GM19455 (cell line): Measurements from ENCODE around the gene PCNX2.
"Not testable (repeated sequence)": the region's sequence is repeated elsewhere in the genome, so short reads cannot be mapped to it uniquely, and the experiment has no call there.

ENCODE experiments used
- ATAC-seq: cut with Tn5 transposase; IDR thresholded peaks from one replicate; pipeline ENCODE4 v1.9.1; 2021; ENCODE audit not compliant: unreplicated experiment

Gene PCNX2

DNA sequence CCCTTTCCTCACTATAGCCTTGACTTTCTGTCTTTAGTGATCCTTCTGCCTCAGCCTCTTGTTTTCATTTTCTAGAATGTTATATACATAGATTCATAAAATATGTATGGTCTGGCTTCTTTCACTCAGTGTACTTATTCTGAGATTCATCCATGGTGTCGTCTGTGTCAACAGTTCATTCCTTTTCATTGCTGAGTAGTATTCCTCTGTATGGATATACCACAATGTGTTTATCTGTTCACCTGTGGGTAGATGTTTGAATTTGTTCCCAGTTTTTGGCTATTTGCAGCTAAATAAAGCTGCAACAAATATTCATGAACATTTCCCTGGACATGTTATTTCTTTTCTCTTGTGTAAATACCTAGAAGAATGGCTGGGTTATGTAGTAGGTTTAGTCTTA, 131.8 kb downstream of the PCNX2 start:
- no peak for ATAC-seq

DNA sequence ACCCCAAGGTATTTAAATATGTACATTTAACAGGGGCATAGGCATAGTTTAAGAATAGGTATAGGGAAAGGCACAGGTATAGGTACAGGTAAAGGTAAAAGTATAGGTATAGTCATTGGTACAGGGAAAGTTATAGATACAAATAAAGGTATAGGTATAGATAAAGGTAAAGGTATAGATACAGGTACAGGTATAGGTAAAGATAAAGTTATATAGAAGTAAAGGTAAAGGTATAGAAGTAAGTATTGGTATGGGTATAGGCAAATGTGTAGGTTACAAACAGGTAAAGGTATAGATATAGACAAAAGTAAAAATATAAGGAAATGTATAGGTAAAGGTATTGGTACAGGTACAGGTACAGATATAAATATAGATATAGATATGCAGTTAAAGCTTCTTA, 137.2 kb downstream of the PCNX2 start:
- ATAC-seq = no peak

GRCh38 chr1:233157245-233157644, 138.3 kb downstream of the PCNX2 start:
- ATAC-seq = no peak

DNA sequence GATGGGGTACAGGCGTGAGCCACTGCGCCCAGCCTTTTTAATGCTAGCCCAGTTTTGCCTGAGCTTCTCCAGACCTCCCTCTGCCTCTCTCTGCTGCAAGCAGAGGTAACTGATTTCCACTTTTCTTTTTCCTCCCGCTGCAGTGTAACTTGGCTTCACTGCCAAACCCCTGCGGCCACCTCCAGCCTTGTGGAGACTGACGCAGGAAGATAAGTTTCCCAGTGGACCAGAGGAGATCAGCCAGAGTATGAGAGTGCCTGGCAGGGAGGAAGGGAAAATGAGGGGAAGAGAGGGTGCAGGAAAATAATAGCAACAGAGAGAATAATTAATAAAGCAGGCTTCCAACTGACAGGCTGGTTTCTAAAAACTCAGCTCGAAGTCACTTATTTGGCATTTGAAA, 143.7 kb downstream of the PCNX2 start:
- no peak for ATAC-seq

DNA sequence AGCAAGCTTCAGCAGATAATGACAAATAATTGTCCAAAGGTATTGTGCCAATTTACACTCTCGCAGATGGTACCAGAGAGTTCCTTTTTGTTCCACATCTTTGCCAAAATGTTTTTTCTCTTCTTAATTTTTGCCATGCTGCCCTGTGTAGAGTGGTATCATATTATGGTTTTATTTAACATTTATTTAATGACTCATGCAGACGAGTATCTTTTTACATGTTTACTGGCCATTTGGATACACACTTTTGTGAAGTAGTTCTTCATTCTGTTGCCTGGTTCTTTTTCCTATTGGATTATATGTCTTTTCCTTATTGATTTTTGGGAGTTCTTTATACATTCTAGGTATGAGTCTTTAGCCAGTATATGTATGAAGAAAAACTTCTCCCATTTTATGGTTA, 151.1 kb downstream of the PCNX2 start:
- no peak for ATAC-seq

DNA sequence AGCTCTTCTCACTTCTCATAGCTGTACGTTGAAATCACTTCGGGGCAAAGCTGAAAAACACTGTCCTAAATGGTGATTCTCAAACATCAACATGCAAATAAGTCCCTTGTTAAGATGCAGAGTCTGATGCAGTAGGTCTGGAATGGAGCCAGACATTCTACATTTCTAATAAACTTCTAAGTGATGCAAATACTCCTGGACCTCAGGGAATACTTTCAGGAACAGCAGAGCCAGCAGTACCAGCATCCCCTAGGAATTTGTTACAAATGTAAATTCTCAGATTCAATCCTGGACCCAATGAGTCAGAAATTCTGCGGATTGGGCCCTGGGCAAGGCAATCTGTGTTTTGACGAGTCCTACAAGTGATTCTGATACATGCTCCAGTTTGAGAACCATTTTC, 152.3 kb downstream of the PCNX2 start:
- no peak for ATAC-seq

DNA sequence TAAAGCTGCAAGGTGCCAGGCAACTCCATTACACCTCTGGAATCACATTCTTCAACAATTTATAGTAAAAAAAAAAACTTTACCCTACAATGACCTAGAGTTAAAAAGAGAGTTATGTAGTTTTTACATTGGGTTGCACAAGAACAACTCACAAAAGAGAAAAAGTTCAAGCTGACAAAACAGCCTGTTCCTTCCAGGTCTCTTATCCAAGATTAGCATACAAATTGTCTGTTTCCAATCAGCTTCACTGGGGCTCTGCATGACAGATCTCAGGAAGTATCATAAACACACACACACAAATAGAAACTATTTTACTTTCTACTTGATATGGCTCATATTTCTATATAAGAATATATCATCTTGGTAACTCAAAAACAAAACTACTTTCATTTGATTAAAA, 154.6 kb downstream of the PCNX2 start:
- no peak for ATAC-seq

- ATAC-seq = no peak
Observed at GRCh38 chr1:233140499-233140898, 155.0 kb downstream of the PCNX2 start.

DNA sequence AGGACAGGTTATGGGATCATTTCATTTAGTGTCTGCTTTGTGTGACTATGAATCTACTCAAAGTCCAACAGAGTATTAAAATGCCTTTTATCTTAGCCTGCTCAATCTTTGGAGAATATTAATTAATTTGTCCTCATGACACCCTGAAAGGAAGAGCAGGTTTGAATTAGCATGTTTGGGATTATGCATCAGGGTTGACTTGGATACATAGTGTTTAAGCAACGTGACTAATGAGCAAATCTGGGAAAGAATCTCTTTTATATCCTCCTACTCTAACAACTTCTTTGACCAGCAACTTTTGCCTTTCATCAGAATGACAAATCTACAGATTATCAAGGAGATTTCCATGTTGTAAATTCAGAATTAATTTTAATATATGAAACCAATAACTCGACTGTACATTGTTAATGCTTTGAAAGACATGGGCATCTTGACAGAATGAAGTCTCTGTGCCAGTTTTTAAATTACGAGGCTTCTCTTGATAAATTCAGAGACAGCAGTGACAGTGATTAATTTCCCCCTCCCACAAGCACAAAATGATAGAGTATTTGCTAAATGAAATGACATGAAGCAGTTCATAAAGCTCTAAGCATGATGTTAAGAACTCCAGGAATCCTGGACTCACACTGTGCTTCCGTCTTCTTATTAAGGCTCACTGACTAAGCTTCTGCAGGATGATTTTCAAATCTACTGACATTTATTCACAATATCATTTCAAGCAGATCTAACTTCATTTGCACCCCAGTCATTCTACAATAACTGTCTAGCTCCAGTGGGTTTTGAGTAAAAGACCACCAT, 156.5 kb downstream of the PCNX2 start:
- ATAC-seq = no peak

GRCh38 chr1:233135833-233136232, 159.7 kb downstream of the PCNX2 start:
- no peak for ATAC-seq

DNA sequence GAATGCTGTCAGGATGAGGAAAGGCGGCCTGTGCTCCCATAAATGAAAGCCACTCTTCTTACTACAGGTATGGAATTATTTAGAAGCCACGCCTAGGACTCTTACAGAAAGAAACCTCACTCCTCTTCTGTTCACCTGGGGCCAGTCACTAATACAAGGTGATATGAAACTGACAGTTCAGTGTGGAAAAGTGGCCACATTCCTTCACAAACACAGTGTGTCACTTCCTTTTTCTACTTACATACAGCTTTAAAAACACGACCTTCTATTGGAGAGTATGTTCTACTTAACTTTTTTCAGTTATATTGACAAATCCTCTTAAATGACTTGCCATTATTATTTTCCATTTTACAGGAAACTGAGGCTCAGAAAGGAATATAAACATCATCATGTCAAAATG, 163.1 kb downstream of the PCNX2 start:
- ATAC-seq = no peak

GRCh38 chr1:233129031-233129430, 166.5 kb downstream of the PCNX2 start:
- ATAC-seq = not testable (repeated sequence)

- no peak for ATAC-seq
Observed at GRCh38 chr1:233127157-233127556, 168.4 kb downstream of the PCNX2 start.

DNA sequence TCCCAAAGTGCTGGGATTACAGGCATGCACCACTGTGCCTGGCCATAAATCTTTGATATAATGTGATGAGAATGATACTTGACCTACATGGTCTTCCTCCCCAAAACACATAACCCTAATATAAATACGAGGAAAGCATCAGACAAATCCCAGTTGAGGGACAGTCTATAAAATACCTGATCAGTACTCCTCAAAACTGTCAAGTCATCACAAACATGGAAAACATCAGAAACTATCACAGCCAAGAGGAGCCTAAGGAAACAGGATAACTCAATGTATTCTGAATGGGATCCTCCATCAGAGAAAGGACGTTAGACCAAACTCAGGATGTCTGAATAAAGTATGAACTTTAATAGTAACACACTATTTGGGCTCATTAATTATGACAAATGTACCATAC, 172.7 kb downstream of the PCNX2 start:
- no peak for ATAC-seq

DNA sequence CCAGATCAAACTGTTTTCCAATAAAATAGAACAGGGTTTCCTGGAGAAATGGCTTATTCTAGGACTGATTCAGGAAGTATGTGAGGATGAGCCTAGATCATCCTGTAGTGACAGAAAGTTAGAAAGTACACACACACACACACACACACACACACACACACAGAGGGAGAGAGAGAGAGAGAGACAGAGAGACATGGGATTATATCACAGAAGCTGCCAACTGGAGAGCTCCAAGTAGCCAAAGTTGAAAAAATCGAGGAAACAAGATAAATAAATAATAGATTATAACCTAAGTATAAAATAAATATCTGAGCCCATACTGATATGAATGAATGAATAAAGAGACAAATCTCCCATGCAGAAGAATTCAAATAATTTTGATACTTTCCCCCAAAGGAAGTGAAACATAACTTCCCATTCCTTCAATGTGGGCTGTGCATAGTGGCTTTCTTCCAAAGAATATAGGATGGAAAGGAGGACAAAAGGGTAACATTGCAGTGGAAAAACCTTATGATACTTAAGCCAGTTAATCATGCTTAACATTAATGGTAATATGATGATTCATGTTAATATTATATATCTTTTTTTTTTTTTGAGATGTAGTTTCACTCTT, 173.5 kb downstream of the PCNX2 start:
- ATAC-seq = no peak

DNA sequence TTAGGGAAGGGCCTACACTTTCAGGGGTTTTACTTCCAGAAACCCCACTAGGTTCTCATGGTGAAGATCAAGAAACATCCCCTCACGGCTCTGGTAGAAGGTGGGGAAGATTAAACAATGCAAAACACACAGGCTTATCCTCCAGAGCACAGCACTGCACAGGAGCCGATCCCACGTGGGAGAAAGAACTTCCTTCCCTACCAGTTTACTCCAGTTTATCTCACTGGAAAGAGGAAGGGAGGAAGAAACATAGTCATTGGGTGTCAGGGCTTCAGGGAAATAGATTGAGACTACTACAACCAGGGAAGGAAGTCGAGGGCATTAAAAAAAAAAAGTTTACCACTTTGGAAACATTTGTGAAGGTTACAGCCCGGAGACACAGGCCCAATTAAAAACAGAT, 180.7 kb downstream of the PCNX2 start:
- no peak for ATAC-seq

DNA sequence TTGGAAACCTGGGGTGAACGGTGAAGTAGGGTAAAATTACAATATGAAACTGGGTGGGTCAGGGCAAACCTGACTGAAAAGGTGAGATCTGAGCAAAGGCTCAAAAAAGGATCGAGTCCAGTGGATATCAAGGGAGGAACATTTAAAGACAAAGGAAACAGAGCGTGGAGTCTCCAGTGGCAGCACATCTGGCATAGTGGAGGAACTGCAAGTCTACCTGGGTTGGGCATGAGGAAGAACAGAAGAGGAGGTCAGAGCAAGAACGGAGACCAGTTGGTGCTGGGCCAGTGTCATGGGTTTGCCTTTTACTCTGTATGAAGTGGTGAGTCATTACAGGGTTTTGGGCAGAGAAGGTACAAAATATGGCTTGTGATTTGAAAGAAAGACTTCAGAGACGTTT, 181.4 kb downstream of the PCNX2 start:
- ATAC-seq = no peak

- ATAC-seq = no peak
Observed at GRCh38 chr1:233113009-233113879, 182.3 kb downstream of the PCNX2 start.

DNA sequence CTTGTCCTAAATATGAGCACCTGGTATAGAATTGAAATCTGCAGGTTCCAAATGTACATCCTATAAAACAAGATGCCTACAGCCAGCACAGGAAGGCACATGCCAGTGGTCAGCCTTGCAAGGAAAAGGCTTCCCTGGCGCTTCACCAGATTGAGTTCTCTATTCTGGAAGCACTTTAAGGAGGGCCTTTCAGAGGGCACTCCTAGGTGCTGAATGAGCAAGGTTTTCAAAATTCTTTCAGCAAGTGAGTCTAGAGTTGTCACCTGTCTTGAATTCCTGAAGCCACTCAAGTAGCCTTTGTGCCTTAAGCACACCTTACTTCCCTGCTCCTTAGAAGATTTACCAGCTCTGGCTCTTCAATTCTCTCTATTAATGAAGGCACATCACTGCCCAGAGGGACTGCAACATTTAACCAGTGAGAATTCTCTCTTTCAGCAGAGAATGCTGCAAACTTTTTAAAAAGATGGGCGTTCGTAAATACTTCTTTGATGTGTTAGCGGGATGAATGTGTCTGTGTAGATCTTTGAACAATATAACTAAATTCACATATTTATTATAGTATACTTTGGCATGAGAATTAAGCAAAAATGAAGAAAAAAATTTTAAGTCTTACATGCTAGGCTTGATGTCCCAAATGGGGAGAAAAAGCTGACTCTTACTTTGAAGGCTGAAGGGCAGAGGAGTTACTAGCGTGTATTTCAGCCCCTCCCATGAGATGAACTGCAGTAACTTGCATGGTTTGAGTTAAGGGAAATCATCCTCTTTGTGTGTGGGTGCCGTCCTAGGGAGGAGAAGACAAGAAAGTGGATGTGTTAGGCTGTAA, 183.1 kb downstream of the PCNX2 start:
- no peak for ATAC-seq

DNA sequence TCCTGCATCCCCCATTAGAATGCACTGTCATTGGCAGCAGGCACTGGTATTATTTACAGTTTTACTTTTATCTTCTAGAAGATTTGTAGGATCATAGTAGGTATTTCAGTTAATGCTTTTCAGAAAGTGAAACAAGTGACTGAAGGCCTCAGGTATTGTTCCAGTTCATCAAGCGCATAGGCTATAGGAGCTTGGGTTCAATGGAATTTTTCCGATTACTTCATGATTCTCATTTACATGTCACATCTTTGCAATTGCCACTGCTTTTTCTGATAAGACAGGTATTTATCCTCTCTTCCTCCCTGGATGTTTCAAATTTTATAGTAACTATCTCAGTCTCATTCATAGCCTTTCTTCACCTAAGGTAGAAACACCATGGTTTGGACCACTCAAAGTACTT, 183.8 kb downstream of the PCNX2 start:
- no peak for ATAC-seq

DNA sequence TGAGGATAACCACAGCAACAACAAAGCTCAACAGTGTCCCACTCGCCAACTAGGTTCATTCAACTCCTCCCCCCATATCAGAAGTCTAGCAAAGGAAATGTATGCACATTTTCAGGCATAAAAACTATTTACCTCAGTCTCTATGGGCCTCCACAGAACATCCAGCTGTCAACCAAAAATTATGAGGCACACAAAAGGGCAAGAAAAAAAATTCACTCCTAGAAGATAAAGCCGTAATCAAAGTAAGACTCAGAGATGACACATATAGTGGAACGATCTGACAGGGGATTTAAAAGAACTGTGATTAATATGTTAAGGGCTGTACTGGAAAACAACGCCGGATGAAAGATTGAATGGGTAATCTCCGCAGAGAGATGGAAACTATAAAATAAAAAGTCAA, 186.4 kb downstream of the PCNX2 start:
- ATAC-seq = no peak
